Kidney (tissue), 14 donors: Measurements from ENCODE around the gene ANKRD11. TPM values are rescaled to one million over a fixed set of nuclear protein-coding genes. Genes with fewer than 3 reads are reported as not detected.
"Not testable (repeated sequence)": the region's sequence is repeated elsewhere in the genome, so short reads cannot be mapped to it uniquely, and the experiment has no call there.

Experiments used
- DNase-seq, 5 donors: peaks; one replicate each; pipeline ENCODE4 v3.0.0-alpha.2; 2013 to 2020
- FAIRE-seq: peaks from 2 replicates; lab custom pipeline; 2012; peaks lifted over from hg19 to GRCh38; lab: Jason Lieb, UNC
- H3K27ac ChIP-seq, 2 donors: one replicate each; pipeline ENCODE4 v1.7.0; 2013; ENCODE audit warnings: low read depth in 2 of 2, low read length in 2 of 2, inconsistent platforms in 1 of 2
- H3K27me3 ChIP-seq: one replicate; pipeline ENCODE4 v1.7.1; 2013; ENCODE audit warnings: low read length, inconsistent platforms; ENCODE audit not compliant: control insufficient read depth, insufficient read depth
- H3K36me3 ChIP-seq, 3 donors: one replicate each; pipeline versions ENCODE4 v1.7.0 to v1.7.1; 2013; ENCODE audit warnings: low read length in 3 of 3, control low read depth in 1 of 3, inconsistent platforms in 1 of 3; ENCODE audit not compliant: insufficient read depth in 3 of 3, control insufficient read depth in 2 of 3
- H3K4me1 ChIP-seq, 3 donors: one replicate each; pipeline versions ENCODE4 v1.7.0 to v1.7.1; 2013; ENCODE audit warnings: low read length in 3 of 3, inconsistent platforms in 1 of 3, low read depth in 1 of 3; ENCODE audit not compliant: control insufficient read depth in 2 of 3, insufficient read depth in 2 of 3
- H3K4me3 ChIP-seq, 3 donors: one replicate each; pipeline versions ENCODE4 v1.7.0 to v1.8.1; 2013; ENCODE audit warnings: low read length in 3 of 3, control low read depth in 1 of 3, inconsistent platforms in 1 of 3
- H3K9ac ChIP-seq, 3 donors: one replicate each; pipeline versions ENCODE4 v1.7.0 to v1.7.1; 2013; ENCODE audit warnings: low read length in 3 of 3, control low read depth in 1 of 3, inconsistent platforms in 1 of 3
- H3K9me3 ChIP-seq, 3 donors: one replicate each; pipeline versions ENCODE4 v1.7.0 to v1.7.1; 2013; ENCODE audit warnings: low read length in 3 of 3, control low read depth in 1 of 3, inconsistent platforms in 1 of 3; ENCODE audit not compliant: control insufficient read depth in 2 of 3, insufficient read depth in 1 of 3
- intact Hi-C: fragments of 100-400 bp; cut with DNase I; formaldehyde crosslinking; loops from one replicate; pipeline ENCODE4 v1.11.1; 2022
- polyA plus RNA-seq: library from polyadenylated mRNA; stranded (reverse); fragments of 350-450 nt; fragmentation: Illumina TruSeq; extraction: RNeasy Lipid Tissue Mini Kit (QIAGEN cat#74804); gene quantifications from one replicate; pipeline ENCODE4 v1.2.3, GENCODE V29; 2014; ENCODE audit warnings: low read depth, low replicate concordance; ENCODE audit not compliant: insufficient read depth
- total RNA-seq: library from RNA; stranded (reverse); fragmentation: NEBNext Ultra II Directional; extraction: Animal tissue kit (Norgen Biotek cat#: 25700); gene quantifications from one replicate; pipeline ENCODE4 v1.2.1, GENCODE V29; 2021
- TF ChIP-seq, protein P1 (sequence below): IDR thresholded peaks from 3 replicates; pipeline ENCODE4 v1.5.1; 2012; ENCODE audit warnings: mild to moderate bottlenecking, moderate library complexity, borderline replicate concordance; ENCODE audit not compliant: insufficient read depth; ENCODE audit errors: extremely low read depth
- donor health status: control.
- donor health status: control.
- donor health status: control.
- donor health status: control.
- donor health status: control.
- donor health status: DM: yes; HTN: yes; CAD: no.
- donor health status: Normal renal cell carcinoma (clear cell type).

The ANKRD11 gene
- total and polyA plus RNA-seq, 2 donors from 2014 or later = 36.2 to 154 TPM

DNA sequence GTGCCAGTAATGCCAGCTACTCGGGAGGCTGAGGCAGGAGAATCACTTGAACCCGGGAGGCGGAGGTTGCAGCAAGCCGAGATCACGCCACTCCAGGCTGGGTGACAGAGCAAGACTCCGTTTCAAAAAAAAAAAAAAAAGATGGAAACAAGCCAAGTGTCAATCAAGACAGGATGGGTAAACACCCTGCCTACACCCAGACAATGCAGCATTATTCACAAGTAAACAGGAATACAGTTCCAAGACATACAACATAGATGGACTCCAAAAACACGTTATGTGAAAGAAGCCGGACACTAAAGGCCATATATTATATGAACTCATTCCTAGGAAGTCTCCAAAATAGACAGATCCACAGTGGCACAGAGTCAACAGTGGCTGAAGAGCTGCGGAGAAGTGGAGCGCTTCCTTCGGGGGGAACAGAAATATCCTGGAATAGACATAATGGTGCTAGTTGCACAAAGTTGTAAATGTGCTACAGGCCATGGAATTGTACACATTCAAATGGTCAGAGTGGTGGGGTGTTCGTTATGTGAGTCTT is 33.9 kb downstream of the ANKRD11 start:
- H3K9ac ChIP-seq = no peak overlapping the region
- H3K4me3 ChIP-seq = no peak overlapping the region
- no peaks in the 10 kb centered on the region for H3K9me3 ChIP-seq
- TF ChIP-seq, protein P1, sequence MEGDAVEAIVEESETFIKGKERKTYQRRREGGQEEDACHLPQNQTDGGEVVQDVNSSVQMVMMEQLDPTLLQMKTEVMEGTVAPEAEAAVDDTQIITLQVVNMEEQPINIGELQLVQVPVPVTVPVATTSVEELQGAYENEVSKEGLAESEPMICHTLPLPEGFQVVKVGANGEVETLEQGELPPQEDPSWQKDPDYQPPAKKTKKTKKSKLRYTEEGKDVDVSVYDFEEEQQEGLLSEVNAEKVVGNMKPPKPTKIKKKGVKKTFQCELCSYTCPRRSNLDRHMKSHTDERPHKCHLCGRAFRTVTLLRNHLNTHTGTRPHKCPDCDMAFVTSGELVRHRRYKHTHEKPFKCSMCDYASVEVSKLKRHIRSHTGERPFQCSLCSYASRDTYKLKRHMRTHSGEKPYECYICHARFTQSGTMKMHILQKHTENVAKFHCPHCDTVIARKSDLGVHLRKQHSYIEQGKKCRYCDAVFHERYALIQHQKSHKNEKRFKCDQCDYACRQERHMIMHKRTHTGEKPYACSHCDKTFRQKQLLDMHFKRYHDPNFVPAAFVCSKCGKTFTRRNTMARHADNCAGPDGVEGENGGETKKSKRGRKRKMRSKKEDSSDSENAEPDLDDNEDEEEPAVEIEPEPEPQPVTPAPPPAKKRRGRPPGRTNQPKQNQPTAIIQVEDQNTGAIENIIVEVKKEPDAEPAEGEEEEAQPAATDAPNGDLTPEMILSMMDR = no peak
- intact Hi-C loops = no loop called here
- no peaks in the 10 kb centered on the region for H3K36me3 ChIP-seq
- DNase-seq (no peak), FAIRE-seq (no peak)
- H3K27me3 ChIP-seq = no peaks in the 10 kb centered on the region
- no peak overlapping the region for H3K27ac ChIP-seq
- H3K4me1 ChIP-seq = peaks cover 0 to 9% (median 0%) of the 10 kb centered on the region in 3 donors

DNA sequence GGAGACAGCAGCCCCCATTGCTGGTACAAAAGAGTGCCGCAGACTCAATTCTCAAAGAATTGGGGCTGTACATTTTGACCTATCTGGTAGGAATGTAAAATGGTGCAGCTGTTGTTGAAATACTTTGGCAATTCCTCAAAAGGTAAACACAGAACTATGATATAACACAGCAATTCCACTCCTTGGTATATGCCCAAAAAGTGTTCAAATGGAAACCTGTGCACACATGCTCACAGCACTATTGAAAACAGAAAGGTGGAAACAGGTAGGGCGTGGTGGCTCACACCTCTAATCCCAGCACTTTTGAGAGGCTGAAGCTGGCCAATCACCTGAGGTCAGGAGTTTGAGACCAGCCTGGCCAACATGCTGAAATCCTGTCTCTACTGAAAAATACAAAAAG is 34.7 kb downstream of the ANKRD11 start:
- H3K27ac ChIP-seq = no peak overlapping the region
- FAIRE-seq (no peak), DNase-seq (no peak)
- no peaks in the 10 kb centered on the region for H3K36me3 ChIP-seq
- H3K9me3 ChIP-seq = no peaks in the 10 kb centered on the region
- no peak overlapping the region for H3K4me3 ChIP-seq
- no peaks in the 10 kb centered on the region for H3K27me3 ChIP-seq
- peaks cover 0 to 12% (median 0%) of the 10 kb centered on the region in 3 donors for H3K4me1 ChIP-seq
- intact Hi-C loops = no loop called here
- H3K9ac ChIP-seq = no peak overlapping the region
- TF ChIP-seq, protein P1 = no peak

DNA sequence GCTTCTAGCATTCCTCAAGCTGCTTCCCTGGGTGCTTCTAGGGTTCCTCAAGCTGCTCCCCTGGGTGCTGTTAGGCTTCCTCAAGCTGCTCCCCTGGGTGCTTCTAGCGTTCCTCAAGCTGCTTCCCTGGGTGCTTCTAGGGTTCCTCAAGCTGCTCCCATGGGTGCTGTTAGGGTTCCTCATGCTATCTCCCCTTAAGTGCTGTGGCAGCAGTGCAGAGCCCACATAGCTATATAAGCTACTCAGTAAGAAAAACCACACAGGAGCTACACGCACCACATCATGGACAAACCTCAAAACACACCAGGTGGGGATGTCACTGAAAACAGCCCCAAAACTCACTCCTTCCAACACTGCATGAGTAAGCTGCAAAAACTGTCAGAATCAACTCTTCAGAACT is 35.2 kb downstream of the ANKRD11 start:
- peaks cover 0 to 14% (median 0%) of the 10 kb centered on the region in 3 donors for H3K4me1 ChIP-seq
- H3K27ac ChIP-seq = no peak overlapping the region
- FAIRE-seq (no peak), DNase-seq (no peak)
- no peaks in the 10 kb centered on the region for H3K27me3 ChIP-seq
- TF ChIP-seq, protein P1 = no peak
- no peaks in the 10 kb centered on the region for H3K36me3 ChIP-seq
- no peak overlapping the region for H3K9ac ChIP-seq
- intact Hi-C loops = no loop called here
- H3K4me3 ChIP-seq = no peak overlapping the region
- H3K9me3 ChIP-seq = no peaks in the 10 kb centered on the region

DNA sequence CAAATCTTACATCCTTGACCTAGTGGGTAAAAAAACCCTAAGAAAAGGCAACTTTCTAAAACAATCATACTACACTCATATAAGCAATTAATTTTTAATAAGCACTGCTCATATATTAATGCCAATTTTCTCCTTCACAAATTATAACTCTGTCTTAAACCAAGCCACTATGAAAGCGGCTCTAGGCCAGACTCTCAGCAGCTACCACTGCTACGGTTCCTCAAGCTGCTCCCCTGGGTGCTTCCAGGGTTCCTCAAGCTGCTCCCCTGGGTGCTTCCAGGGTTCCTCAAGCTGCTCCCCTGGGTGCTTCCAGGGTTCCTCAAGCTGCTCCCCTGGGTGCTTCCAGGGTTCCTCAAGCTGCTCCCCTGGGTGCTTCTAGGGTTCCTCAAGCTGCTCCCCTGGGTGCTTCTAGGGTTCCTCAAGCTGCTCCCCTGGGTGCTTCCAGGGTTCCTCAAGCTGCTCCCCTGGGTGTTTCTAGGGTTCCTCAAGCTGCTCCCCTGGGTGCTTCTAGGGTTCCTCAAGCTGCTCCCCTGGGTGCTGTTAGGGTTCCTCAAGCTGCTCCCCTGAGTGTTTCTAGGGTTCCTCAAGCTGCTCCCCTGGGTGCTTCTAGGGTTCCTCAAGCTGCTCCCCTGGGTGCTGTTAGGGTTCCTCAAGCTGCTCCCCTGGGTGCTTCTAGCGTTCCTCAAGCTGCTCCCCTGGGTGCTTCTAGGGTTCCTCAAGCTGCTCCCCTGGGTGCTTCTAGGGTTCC is 35.8 kb downstream of the ANKRD11 start:
- H3K9ac ChIP-seq, DNase-seq, FAIRE-seq, H3K4me3 ChIP-seq, H3K27ac ChIP-seq, intact Hi-C loops, H3K27me3 ChIP-seq, H3K36me3 ChIP-seq, H3K9me3 ChIP-seq: not testable (repeated sequence)
- peaks cover 0 to 14% (median 0%) of the 10 kb centered on the region in 3 donors for H3K4me1 ChIP-seq
